ENCODE data around the gene GOLGA8N.

GOLGA8N gene

GRCh38 chr15:32652178-32652577, 58.9 kb downstream of the GOLGA8N start:
- DNase-seq = no peak

GRCh38 chr15:32656091-32656490, 62.8 kb downstream of the GOLGA8N start:
- DNase-seq = no peak

GRCh38 chr15:32656496-32656895, 63.2 kb downstream of the GOLGA8N start:
- no peak for DNase-seq
